Neural cell (in vitro differentiated cells): ENCODE results near the gene ASH1L. TPM values are rescaled to one million over a fixed set of nuclear protein-coding genes. Genes with fewer than 3 reads are reported as not detected.
A peak's percentile ranks its signal among the peaks of the same experiment; 100 is the strongest.

Experiments
- H2AFZ ChIP-seq: fragments of 200-600, 300-800 bp; sonication (generic), shearing (Covaris generic); 2 replicates; pipeline ENCODE4 v1.6.0; 2014; ENCODE audit warnings: low read depth, mild to moderate bottlenecking, antibody characterized with exemption, low read length, moderate library complexity
- H3F3A ChIP-seq: fragments of 200-600 bp; shearing (Covaris generic); 2 replicates; pipeline ENCODE4 v1.6.1; 2016; ENCODE audit warnings: mild to moderate bottlenecking, moderate library complexity, mixed read lengths, antibody characterized with exemption, low read length; ENCODE audit not compliant: insufficient read depth, poor library complexity, severe bottlenecking
- H3K27ac ChIP-seq: fragments of 200-600, 300-800 bp; sonication (generic), shearing (Covaris generic); 2 replicates; pipeline ENCODE4 v1.5.1; 2014; ENCODE audit warnings: mild to moderate bottlenecking, low read length, moderate library complexity
- H3K27me3 ChIP-seq: fragments of 300-800, 200-600 bp; sonication (generic), shearing (Covaris generic); 2 replicates; pipeline ENCODE4 v1.6.0; 2014; ENCODE audit warnings: mild to moderate bottlenecking, low read depth, low read length, moderate library complexity; ENCODE audit not compliant: insufficient read depth
- H3K36me3 ChIP-seq: fragments of 300-800, 200-600 bp; sonication (generic), shearing (Covaris generic); 2 replicates; pipeline ENCODE4 v1.5.1; 2014; ENCODE audit warnings: mild to moderate bottlenecking, antibody characterized with exemption, low read length, moderate library complexity; ENCODE audit not compliant: insufficient read depth
- H3K4me2 ChIP-seq: fragments of 300-800, 200-600 bp; sonication (generic), shearing (Covaris generic); 2 replicates; pipeline ENCODE4 v1.6.0; 2014; ENCODE audit warnings: mild to moderate bottlenecking, low read length
- H3K4me3 ChIP-seq: fragments of 300-800, 200-600 bp; sonication (generic), shearing (Covaris generic); 2 replicates; pipeline ENCODE4 v1.5.1; 2014; ENCODE audit warnings: mild to moderate bottlenecking, low read length, moderate library complexity
- H3K79me2 ChIP-seq: fragments of 200-600 bp; shearing (Covaris generic); replicated peaks from 2 replicates; pipeline ENCODE4 v1.6.0; 2014; ENCODE audit warnings: mild to moderate bottlenecking, low read length, moderate library complexity; ENCODE audit not compliant: insufficient read depth
- H3K9ac ChIP-seq: fragments of 300-800, 200-600 bp; sonication (generic), shearing (Covaris generic); 2 replicates; pipeline ENCODE4 v1.6.1; 2016; ENCODE audit warnings: mild to moderate bottlenecking, low read length, mixed read lengths
- H3K9me2 ChIP-seq: fragments of 200-600 bp; shearing (Covaris generic); 2 replicates; pipeline ENCODE4 v1.6.1; 2016; ENCODE audit warnings: mild to moderate bottlenecking, low read length, mixed read lengths; ENCODE audit not compliant: insufficient read depth
- H3K9me3 ChIP-seq: fragments of 200-600, 300-800 bp; sonication (generic), shearing (Covaris generic); 2 replicates; pipeline ENCODE4 v1.6.1; 2016; ENCODE audit warnings: mild to moderate bottlenecking, mixed run types, low read length, moderate library complexity, mixed read lengths
- H4K20me1 ChIP-seq: fragments of 200-600 bp; shearing (Covaris generic); 2 replicates; pipeline ENCODE4 v1.6.1; 2016; ENCODE audit warnings: mild to moderate bottlenecking, mixed run types; ENCODE audit not compliant: insufficient read depth
- CTCF ChIP-seq: fragments of 450-650 bp; IDR thresholded peaks from 2 replicates; pipeline ENCODE4 v1.5.1; 2014; ENCODE audit warnings: antibody characterized with exemption, mild to moderate bottlenecking, moderate library complexity; ENCODE audit not compliant: poor library complexity, severe bottlenecking
- EP300 ChIP-seq: fragments of 450-650 bp; conservative IDR thresholded peaks from 2 replicates; pipeline ENCODE4 v1.6.1; 2014; ENCODE audit warnings: antibody characterized with exemption, mild to moderate bottlenecking, moderate library complexity; ENCODE audit not compliant: poor library complexity, severe bottlenecking
- EZH2 ChIP-seq: fragments of 200-600, 300-800 bp; shearing (Covaris generic), sonication (generic); IDR thresholded peaks from 2 replicates; pipeline ENCODE4 v1.6.1; 2014; ENCODE audit warnings: antibody characterized with exemption, low read length, borderline replicate concordance, mild to moderate bottlenecking; ENCODE audit not compliant: insufficient read depth, poor library complexity, severe bottlenecking
- MXI1 ChIP-seq: fragments of 450-650 bp; conservative IDR thresholded peaks from 2 replicates; pipeline ENCODE4 v1.6.1; 2014; ENCODE audit warnings: antibody characterized with exemption, mild to moderate bottlenecking; ENCODE audit not compliant: poor library complexity, severe bottlenecking
- POLR2AphosphoS5 ChIP-seq: IDR thresholded peaks from 2 replicates; pipeline ENCODE4 v1.6.1; 2012
- RAD21 ChIP-seq: fragments of 450-650 bp; conservative IDR thresholded peaks from 2 replicates; pipeline ENCODE4 v1.6.1; 2014; ENCODE audit warnings: antibody characterized with exemption, mild to moderate bottlenecking, moderate library complexity
- SMC3 ChIP-seq: fragments of 450-650 bp; conservative IDR thresholded peaks from 2 replicates; pipeline ENCODE4 v1.6.1; 2014; ENCODE audit warnings: antibody characterized with exemption, mild to moderate bottlenecking, moderate library complexity; ENCODE audit not compliant: poor library complexity
- TAF1 ChIP-seq: IDR thresholded peaks from 2 replicates; pipeline ENCODE4 v1.6.1; 2012; ENCODE audit warnings: low read depth
- polyA plus RNA-seq: library from polyadenylated mRNA; depleted of rRNA; stranded (reverse); fragments of >200 nt; gene quantifications from 2 replicates; pipeline ENCODE4 v1.2.3, GENCODE V29; 2014
- TF ChIP-seq, protein P1 (sequence below): IDR thresholded peaks from 2 replicates; pipeline ENCODE4 v1.6.1; 2012; ENCODE audit warnings: borderline replicate concordance

Gene ASH1L
- polyA plus RNA-seq, 1 donor from 2014 or later = 16.2 TPM

- Histone ChIP-seq H4K20me1 (peaks cover 7% of the 10 kb centered on the region), H3K36me3 (no peaks in the 10 kb centered on the region), H3K27ac (peak overlapping the region; percentile 79), H3K4me2 (peak overlapping the region; percentile 97), H3K79me2 (peaks cover 28% of the 10 kb centered on the region), H2AFZ (no peak overlapping the region), H3K27me3 (no peaks in the 10 kb centered on the region), H3K9me3 (no peaks in the 10 kb centered on the region), H3K4me3 (peak overlapping the region; percentile 90), H3K9ac (peak overlapping the region; percentile 91), H3K9me2 (no peaks in the 10 kb centered on the region), H3F3A (no peaks in the 10 kb centered on the region)
- TF ChIP-seq RAD21 = no peak
- TF ChIP-seq, protein P1, sequence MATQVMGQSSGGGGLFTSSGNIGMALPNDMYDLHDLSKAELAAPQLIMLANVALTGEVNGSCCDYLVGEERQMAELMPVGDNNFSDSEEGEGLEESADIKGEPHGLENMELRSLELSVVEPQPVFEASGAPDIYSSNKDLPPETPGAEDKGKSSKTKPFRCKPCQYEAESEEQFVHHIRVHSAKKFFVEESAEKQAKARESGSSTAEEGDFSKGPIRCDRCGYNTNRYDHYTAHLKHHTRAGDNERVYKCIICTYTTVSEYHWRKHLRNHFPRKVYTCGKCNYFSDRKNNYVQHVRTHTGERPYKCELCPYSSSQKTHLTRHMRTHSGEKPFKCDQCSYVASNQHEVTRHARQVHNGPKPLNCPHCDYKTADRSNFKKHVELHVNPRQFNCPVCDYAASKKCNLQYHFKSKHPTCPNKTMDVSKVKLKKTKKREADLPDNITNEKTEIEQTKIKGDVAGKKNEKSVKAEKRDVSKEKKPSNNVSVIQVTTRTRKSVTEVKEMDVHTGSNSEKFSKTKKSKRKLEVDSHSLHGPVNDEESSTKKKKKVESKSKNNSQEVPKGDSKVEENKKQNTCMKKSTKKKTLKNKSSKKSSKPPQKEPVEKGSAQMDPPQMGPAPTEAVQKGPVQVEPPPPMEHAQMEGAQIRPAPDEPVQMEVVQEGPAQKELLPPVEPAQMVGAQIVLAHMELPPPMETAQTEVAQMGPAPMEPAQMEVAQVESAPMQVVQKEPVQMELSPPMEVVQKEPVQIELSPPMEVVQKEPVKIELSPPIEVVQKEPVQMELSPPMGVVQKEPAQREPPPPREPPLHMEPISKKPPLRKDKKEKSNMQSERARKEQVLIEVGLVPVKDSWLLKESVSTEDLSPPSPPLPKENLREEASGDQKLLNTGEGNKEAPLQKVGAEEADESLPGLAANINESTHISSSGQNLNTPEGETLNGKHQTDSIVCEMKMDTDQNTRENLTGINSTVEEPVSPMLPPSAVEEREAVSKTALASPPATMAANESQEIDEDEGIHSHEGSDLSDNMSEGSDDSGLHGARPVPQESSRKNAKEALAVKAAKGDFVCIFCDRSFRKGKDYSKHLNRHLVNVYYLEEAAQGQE = peak; percentile 36
Measured at GRCh38 chr1:155321639-155322503, 240.7 kb downstream of the ASH1L start.

GRCh38 chr1:155320661-155321617 is 241.7 kb downstream of the ASH1L start, which contains the start of gene RUSC1:
RUSC1 (plus strand) TSS chr1:155320894; CDS start chr1:155321774, 880 bp downstream.
- H3K36me3 ChIP-seq = no peaks in the 10 kb centered on the region
- peak; percentile 22 for TF ChIP-seq RAD21
- TF ChIP-seq SMC3 = no peak
- peak; percentile 16 for TF ChIP-seq CTCF
- TF ChIP-seq TAF1 = peak; percentile 70
- no peak for TF ChIP-seq EZH2
- TF ChIP-seq MXI1 = peak; percentile 31
- TF ChIP-seq POLR2AphosphoS5 = peak; percentile 84
- no peak for TF ChIP-seq EP300
- TF ChIP-seq, protein P1 = no peak
- H3K9me3 ChIP-seq = no peaks in the 10 kb centered on the region
- peak within 1 kb of the TSS; percentile 79 for H3K27ac ChIP-seq
- H3K4me3 ChIP-seq = peak within 1 kb of the TSS; percentile 90
- no peaks in the 10 kb centered on the region for H3K27me3 ChIP-seq
- H3K9ac ChIP-seq = peak within 1 kb of the TSS; percentile 91
- peaks cover 7% of the 10 kb centered on the region for H4K20me1 ChIP-seq
- H3K9me2 ChIP-seq = no peaks in the 10 kb centered on the region
- peaks cover 28% of the 10 kb centered on the region for H3K79me2 ChIP-seq
- peak within 1 kb of the TSS; percentile 97 for H3K4me2 ChIP-seq
- peak within 1 kb of the TSS; percentile 65 for H2AFZ ChIP-seq
- H3F3A ChIP-seq = no peaks in the 10 kb centered on the region
